ENCODE data around the gene EEF1AKMT1.

DNA sequence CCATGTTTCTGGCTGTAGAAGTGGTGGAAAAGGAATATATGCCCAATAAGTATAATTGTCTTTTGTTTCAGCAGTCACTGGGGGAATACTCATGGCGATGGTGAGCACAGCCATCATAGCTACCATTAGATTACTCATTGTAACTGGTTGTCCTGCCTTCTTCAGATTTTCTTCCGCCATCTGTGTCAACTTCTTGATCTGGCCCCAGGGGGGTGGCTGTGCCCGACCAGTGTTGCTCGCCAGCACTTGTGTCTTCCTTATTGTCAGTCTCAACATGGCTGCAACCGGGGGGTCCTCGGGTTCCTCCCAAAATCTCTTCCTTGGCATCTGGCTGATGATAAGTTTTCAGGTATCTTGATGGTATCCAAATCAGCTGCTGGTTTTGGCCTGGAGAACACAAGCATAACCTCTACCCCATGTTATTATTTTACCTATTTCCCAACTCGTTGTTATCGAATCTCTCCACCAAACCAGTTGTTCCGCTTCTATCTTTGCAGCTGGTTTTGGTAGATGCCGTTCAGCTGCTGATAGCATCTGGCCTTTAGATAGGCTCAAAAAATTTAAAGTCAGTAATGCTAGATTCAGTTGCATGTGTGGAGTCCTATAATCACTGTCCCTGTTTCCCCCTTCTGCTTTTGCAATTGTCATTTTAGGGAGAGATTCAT, 93.2 kb downstream of the EEF1AKMT1 start:
- TF ChIP-seq EZH2 (IDR thresholded peaks at IDR 0.05) (no peak), POLR2AphosphoS5 (IDR thresholded peaks at IDR 0.05; ENCODE audit: borderline replicate concordance, low read depth, low read length) (no peak), FOXP2 (optimal IDR thresholded peaks at IDR 0.05; ENCODE audit: control extremely low read depth, extremely low read length, insufficient read depth) (no peak)
